Measurements from ENCODE around the gene HPN.

DNA sequence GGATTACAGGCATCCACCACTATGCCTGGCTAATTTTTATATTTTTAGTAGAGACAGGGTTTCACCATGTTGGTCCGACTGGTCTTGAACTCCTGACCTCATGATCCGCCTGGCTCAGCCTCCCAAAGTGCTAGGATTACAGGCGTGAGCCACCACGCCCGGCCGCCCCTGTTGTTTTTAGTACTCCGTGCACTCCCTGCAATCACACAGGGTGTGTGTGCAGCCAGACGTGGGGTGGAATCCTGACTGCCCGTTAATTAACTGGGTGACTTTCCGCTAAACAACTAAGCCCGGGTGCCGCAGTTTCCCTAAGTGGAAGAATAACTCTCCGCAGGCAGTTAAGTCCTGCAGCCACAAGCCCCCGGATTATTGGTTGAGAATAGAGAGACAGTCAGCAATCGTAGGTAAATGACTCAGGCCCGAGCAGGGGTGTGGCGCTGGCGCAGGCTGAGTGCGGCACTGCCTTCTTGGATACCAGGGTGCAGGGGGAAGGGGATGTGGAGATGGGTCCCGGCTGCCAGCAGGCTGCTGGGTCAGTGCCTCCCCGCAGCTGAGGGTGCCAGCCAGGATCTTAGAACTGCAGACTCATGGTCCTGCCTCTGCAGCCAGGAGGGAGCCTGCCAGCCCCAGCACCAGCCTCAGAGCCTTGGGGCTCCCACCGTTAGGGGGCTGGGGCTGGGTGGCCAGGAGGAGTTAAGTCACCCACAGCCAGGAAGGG, 68.0 kb downstream of the HPN start:
- TF ChIP-seq EZH2 (IDR thresholded peaks at IDR 0.05; ENCODE audit: low read depth, unreplicated experiment): no peak
- TF ChIP-seq POLR2AphosphoS5 (IDR thresholded peaks at IDR 0.05; ENCODE audit: low read depth): no peak
- TF ChIP-seq, protein P1, sequence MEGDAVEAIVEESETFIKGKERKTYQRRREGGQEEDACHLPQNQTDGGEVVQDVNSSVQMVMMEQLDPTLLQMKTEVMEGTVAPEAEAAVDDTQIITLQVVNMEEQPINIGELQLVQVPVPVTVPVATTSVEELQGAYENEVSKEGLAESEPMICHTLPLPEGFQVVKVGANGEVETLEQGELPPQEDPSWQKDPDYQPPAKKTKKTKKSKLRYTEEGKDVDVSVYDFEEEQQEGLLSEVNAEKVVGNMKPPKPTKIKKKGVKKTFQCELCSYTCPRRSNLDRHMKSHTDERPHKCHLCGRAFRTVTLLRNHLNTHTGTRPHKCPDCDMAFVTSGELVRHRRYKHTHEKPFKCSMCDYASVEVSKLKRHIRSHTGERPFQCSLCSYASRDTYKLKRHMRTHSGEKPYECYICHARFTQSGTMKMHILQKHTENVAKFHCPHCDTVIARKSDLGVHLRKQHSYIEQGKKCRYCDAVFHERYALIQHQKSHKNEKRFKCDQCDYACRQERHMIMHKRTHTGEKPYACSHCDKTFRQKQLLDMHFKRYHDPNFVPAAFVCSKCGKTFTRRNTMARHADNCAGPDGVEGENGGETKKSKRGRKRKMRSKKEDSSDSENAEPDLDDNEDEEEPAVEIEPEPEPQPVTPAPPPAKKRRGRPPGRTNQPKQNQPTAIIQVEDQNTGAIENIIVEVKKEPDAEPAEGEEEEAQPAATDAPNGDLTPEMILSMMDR (conservative IDR thresholded peaks at IDR 0.05; ENCODE audit: low read depth in 2 of 2): no peak
- TF ChIP-seq, protein P2, sequence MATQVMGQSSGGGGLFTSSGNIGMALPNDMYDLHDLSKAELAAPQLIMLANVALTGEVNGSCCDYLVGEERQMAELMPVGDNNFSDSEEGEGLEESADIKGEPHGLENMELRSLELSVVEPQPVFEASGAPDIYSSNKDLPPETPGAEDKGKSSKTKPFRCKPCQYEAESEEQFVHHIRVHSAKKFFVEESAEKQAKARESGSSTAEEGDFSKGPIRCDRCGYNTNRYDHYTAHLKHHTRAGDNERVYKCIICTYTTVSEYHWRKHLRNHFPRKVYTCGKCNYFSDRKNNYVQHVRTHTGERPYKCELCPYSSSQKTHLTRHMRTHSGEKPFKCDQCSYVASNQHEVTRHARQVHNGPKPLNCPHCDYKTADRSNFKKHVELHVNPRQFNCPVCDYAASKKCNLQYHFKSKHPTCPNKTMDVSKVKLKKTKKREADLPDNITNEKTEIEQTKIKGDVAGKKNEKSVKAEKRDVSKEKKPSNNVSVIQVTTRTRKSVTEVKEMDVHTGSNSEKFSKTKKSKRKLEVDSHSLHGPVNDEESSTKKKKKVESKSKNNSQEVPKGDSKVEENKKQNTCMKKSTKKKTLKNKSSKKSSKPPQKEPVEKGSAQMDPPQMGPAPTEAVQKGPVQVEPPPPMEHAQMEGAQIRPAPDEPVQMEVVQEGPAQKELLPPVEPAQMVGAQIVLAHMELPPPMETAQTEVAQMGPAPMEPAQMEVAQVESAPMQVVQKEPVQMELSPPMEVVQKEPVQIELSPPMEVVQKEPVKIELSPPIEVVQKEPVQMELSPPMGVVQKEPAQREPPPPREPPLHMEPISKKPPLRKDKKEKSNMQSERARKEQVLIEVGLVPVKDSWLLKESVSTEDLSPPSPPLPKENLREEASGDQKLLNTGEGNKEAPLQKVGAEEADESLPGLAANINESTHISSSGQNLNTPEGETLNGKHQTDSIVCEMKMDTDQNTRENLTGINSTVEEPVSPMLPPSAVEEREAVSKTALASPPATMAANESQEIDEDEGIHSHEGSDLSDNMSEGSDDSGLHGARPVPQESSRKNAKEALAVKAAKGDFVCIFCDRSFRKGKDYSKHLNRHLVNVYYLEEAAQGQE (IDR thresholded peaks at IDR 0.05; ENCODE audit: unreplicated experiment): no peak
- no peak for TF ChIP-seq ZNF331 (CRISPR knock-in tag; IDR thresholded peaks at IDR 0.05; ENCODE audit: low read depth)

Measured in GM23338 (cell line).